Measurements from ENCODE around the gene ZNF281.

ZNF281 gene

GRCh38 chr1:200409203-200409760 lies 554 bp downstream of the ZNF281 start:
- peak overlapping the region; percentile 74 for H3K4me3 ChIP-seq (ENCODE audit: control insufficient read depth, low read depth, low read length)
- DNase-seq (ENCODE audit: low read depth) = no peak
- TF ChIP-seq, protein P1, sequence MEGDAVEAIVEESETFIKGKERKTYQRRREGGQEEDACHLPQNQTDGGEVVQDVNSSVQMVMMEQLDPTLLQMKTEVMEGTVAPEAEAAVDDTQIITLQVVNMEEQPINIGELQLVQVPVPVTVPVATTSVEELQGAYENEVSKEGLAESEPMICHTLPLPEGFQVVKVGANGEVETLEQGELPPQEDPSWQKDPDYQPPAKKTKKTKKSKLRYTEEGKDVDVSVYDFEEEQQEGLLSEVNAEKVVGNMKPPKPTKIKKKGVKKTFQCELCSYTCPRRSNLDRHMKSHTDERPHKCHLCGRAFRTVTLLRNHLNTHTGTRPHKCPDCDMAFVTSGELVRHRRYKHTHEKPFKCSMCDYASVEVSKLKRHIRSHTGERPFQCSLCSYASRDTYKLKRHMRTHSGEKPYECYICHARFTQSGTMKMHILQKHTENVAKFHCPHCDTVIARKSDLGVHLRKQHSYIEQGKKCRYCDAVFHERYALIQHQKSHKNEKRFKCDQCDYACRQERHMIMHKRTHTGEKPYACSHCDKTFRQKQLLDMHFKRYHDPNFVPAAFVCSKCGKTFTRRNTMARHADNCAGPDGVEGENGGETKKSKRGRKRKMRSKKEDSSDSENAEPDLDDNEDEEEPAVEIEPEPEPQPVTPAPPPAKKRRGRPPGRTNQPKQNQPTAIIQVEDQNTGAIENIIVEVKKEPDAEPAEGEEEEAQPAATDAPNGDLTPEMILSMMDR (conservative IDR thresholded peaks at IDR 0.05; ENCODE audit: control insufficient read depth, insufficient read depth, low read depth, low read length) = no peak

- DNase-seq (ENCODE audit: low read depth) = no peak
- H3K4me3 ChIP-seq (ENCODE audit: control insufficient read depth, low read depth, low read length) = no peak overlapping the region
- TF ChIP-seq, protein P1 (conservative IDR thresholded peaks at IDR 0.05; ENCODE audit: control insufficient read depth, insufficient read depth, low read depth, low read length) = no peak
Measured at GRCh38 chr1:200406161-200406797, 3.6 kb downstream of the ZNF281 start.

GRCh38 chr1:200405264-200405663 lies 4.6 kb downstream of the ZNF281 start:
- DNase-seq (ENCODE audit: low read depth) = peak; percentile 74
- TF ChIP-seq, protein P1 (conservative IDR thresholded peaks at IDR 0.05; ENCODE audit: control insufficient read depth, insufficient read depth, low read depth, low read length) = no peak
- no peak overlapping the region for H3K4me3 ChIP-seq (ENCODE audit: control insufficient read depth, low read depth, low read length)

DNA sequence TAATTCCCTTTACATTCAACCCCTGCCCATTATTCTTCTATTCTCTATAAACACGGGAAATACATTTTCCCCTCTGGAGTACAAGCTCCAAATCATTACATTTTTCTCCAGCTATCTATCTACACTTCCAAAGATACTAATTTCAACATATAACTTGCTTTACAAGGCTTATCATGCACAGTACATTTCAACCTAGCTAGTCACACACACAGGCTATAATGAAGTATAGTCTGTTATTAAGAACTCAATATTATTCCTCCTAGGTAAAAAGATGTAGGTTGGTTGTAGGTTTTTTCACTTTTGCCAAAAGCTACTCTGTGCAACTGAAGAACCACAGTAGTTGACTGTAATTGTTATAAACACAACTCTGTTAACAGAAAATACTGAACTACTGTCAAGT lies 8.1 kb downstream of the ZNF281 start:
- H3K4me3 ChIP-seq (ENCODE audit: control insufficient read depth, low read depth, low read length) = no peak overlapping the region
- DNase-seq (ENCODE audit: low read depth) = no peak
- TF ChIP-seq, protein P1 (conservative IDR thresholded peaks at IDR 0.05; ENCODE audit: control insufficient read depth, insufficient read depth, low read depth, low read length) = no peak

DNA sequence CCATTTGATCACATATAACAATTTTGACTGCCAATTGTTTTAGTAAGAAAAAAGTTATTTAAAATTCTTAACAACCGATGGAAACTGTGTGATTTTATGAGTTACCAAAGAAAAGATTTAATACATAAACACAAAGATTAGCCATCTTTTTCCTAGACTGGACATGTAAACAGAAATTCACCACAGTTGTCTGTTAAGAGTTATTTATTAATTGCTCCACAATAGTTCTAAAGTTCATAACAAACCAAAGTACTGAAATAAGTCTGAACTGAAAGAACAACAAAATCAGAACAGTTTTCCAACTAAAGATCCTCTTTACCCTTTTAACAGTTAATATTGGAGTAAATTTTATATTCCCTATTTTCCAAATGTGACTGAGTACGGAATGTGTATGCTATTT lies 8.6 kb downstream of the ZNF281 start:
- DNase-seq (ENCODE audit: low read depth) = no peak
- TF ChIP-seq, protein P1 (conservative IDR thresholded peaks at IDR 0.05; ENCODE audit: control insufficient read depth, insufficient read depth, low read depth, low read length) = no peak
- no peak overlapping the region for H3K4me3 ChIP-seq (ENCODE audit: control insufficient read depth, low read depth, low read length)

- TF ChIP-seq, protein P1 (conservative IDR thresholded peaks at IDR 0.05; ENCODE audit: control insufficient read depth, insufficient read depth, low read depth, low read length) = no peak
- H3K4me3 ChIP-seq (ENCODE audit: control insufficient read depth, low read depth, low read length) = no peak overlapping the region
- DNase-seq (ENCODE audit: low read depth) = no peak
Measured at GRCh38 chr1:200400556-200400955, 9.3 kb downstream of the ZNF281 start.

All from fibroblast of mammary gland (primary cell).